Smooth muscle cell (in vitro differentiated cells): ENCODE measurements around the gene TRIP12. TPM values are rescaled to one million over a fixed set of nuclear protein-coding genes. Genes with fewer than 3 reads are reported as not detected.

Experiments
- DNase-seq: peaks from one replicate; lab custom pipeline; 2025; ENCODE audit not compliant: unreplicated experiment; lab: John Stamatoyannopoulos, UW
- H2AFZ ChIP-seq: fragments of 200-600 bp; sonication (generic); 2 replicates; pipeline ENCODE4 v1.6.0; 2016; ENCODE audit warnings: antibody characterized with exemption, low read depth, mild to moderate bottlenecking
- H3F3A ChIP-seq: fragments of 200-600 bp; sonication (generic); 2 replicates; pipeline ENCODE4 v1.6.0; 2017; ENCODE audit warnings: antibody characterized with exemption, low read depth
- H3K27ac ChIP-seq: fragments of 200-600 bp; sonication (generic); 2 replicates; pipeline ENCODE4 v1.5.1; 2016; ENCODE audit warnings: low read depth, mild to moderate bottlenecking
- H3K27me3 ChIP-seq: fragments of 200-600 bp; sonication (generic); 2 replicates; pipeline ENCODE4 v1.6.1; 2016; ENCODE audit warnings: low read depth, mild to moderate bottlenecking
- H3K36me3 ChIP-seq: fragments of 200-600 bp; sonication (generic); 2 replicates; pipeline ENCODE4 v1.5.1; 2016; ENCODE audit warnings: low read depth
- H3K4me1 ChIP-seq: fragments of 200-600 bp; sonication (generic); 2 replicates; pipeline ENCODE4 v1.5.1; 2016; ENCODE audit warnings: low read depth
- H3K4me2 ChIP-seq: fragments of 200-600 bp; sonication (generic); 2 replicates; pipeline ENCODE4 v1.6.0; 2016; ENCODE audit warnings: mild to moderate bottlenecking
- H3K4me3 ChIP-seq: fragments of 200-600 bp; sonication (generic); 2 replicates; pipeline ENCODE4 v1.5.1; 2016; ENCODE audit warnings: mild to moderate bottlenecking
- H3K79me2 ChIP-seq: fragments of 200-600 bp; sonication (generic); 2 replicates; pipeline ENCODE4 v1.6.0; 2016; ENCODE audit warnings: low read depth, mild to moderate bottlenecking
- H3K9ac ChIP-seq: fragments of 200-600 bp; sonication (generic); 2 replicates; pipeline ENCODE4 v1.6.0; 2016; ENCODE audit warnings: low read depth
- H3K9me3 ChIP-seq: fragments of 200-600 bp; sonication (generic); replicated peaks from 2 replicates; pipeline ENCODE4 v1.5.1; 2016; ENCODE audit warnings: low read depth
- H4K20me1 ChIP-seq: fragments of 200-600 bp; sonication (generic); 2 replicates; pipeline ENCODE4 v1.6.0; 2016; ENCODE audit warnings: low read depth
- WGBS: methylation state at CpG from one replicate; pipeline ENCODE4 v1.1.7; 2016; ENCODE audit warnings: low lambda C conversion rate; 5-methylcytosine and 5-hydroxymethylcytosine counted together
- polyA plus RNA-seq: library from polyadenylated mRNA; unstranded; fragments of >200 nt; fragmentation: Nextera tagmentation; extraction: Ambion mirVana; gene quantifications from 2 replicates; pipeline ENCODE4 v1.2.1, GENCODE V29; 2016
- total RNA-seq: library from RNA; depleted of rRNA; stranded (reverse); fragments of >200 nt; gene quantifications from 2 replicates; pipeline ENCODE4 v1.2.3, GENCODE V29; 2014
- TF ChIP-seq, protein P1 (sequence below): fragments of 200-600 bp; sonication (generic); IDR thresholded peaks from 2 replicates; pipeline ENCODE4 v1.5.1; 2017; ENCODE audit warnings: borderline replicate concordance, mild to moderate bottlenecking, antibody characterized with exemption; ENCODE audit not compliant: insufficient read depth, poor library complexity, severe bottlenecking

Gene TRIP12
- total and polyA plus RNA-seq, 2 experiments from 2014 or later, result 45.5 to 103 TPM

DNA sequence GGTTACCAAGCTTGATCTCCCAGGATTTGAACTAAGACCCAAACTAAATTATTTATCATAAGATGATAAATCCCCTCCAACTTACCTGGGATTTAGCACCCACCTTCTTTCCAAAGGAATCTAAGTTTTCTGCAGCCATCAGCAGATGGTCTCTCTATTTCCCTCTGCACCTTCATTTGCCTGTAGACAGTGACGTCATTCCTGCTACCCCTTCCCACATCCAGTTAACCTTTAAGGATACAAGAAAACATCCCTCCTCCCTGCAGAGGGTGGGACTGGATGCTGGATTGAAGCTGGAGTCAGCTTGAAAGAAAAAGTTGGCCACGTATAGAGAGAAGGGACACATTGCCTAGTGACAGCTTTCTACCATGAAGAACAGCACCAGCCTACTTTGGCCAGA, 203.8 kb downstream of the TRIP12 start:
- H3K9ac ChIP-seq, result no peak overlapping the region
- no peaks in the 10 kb centered on the region for H3K36me3 ChIP-seq
- H3K9me3 ChIP-seq, result no peaks in the 10 kb centered on the region
- H3K27ac ChIP-seq, result no peak overlapping the region
- no peaks in the 10 kb centered on the region for H3F3A ChIP-seq
- no peaks in the 10 kb centered on the region for H4K20me1 ChIP-seq
- no peak for DNase-seq
- no peak overlapping the region for H3K4me3 ChIP-seq
- TF ChIP-seq, protein P1, sequence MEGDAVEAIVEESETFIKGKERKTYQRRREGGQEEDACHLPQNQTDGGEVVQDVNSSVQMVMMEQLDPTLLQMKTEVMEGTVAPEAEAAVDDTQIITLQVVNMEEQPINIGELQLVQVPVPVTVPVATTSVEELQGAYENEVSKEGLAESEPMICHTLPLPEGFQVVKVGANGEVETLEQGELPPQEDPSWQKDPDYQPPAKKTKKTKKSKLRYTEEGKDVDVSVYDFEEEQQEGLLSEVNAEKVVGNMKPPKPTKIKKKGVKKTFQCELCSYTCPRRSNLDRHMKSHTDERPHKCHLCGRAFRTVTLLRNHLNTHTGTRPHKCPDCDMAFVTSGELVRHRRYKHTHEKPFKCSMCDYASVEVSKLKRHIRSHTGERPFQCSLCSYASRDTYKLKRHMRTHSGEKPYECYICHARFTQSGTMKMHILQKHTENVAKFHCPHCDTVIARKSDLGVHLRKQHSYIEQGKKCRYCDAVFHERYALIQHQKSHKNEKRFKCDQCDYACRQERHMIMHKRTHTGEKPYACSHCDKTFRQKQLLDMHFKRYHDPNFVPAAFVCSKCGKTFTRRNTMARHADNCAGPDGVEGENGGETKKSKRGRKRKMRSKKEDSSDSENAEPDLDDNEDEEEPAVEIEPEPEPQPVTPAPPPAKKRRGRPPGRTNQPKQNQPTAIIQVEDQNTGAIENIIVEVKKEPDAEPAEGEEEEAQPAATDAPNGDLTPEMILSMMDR, result no peak
- H3K4me1 ChIP-seq, result peaks cover 13% of the 10 kb centered on the region
- H3K27me3 ChIP-seq, result peaks cover 57% of the 10 kb centered on the region
- WGBS, result 63% methylated on average over 2 of the region's 2 CpGs
- H2AFZ ChIP-seq, result no peak overlapping the region
- H3K4me2 ChIP-seq, result no peak overlapping the region
- no peaks in the 10 kb centered on the region for H3K79me2 ChIP-seq

DNA sequence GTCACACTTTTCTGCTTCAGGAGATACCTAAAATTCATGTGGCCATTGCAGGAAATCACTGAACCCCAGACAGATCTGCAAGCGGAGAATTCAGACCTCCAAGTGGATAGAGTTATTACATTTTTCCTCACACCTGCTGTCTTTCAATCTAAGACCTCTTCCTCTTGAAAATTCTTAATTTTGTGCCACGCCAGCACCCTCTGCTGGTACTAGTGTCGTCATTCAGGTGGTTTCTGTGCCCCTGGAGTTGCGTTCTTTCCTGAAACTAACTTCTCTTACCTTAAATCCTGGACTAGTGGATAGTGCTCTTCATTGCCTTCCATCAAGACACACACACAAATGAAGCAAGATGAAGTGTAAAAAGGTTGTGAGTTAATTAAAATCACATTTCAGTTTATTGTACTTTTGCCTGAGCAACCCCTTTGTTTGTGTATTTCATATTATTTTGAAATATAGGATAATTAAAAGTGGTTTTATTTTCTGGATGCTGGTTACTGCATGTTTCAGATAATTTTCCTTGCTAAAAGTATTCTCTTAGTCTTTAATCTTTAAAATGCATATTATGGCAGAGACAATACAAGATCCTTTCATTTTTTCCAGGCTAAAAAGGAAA, 205.8 kb downstream of the TRIP12 start:
- Histone ChIP-seq H2AFZ (no peak overlapping the region), H3K9ac (no peak overlapping the region), H3K9me3 (no peaks in the 10 kb centered on the region), H3K79me2 (no peaks in the 10 kb centered on the region), H3K36me3 (no peaks in the 10 kb centered on the region), H3K4me3 (no peak overlapping the region), H4K20me1 (no peaks in the 10 kb centered on the region), H3K27me3 (peaks cover 78% of the 10 kb centered on the region), H3K4me1 (peaks cover 14% of the 10 kb centered on the region), H3K27ac (no peak overlapping the region), H3K4me2 (no peak overlapping the region), H3F3A (no peaks in the 10 kb centered on the region)
- TF ChIP-seq, protein P1, result peak; percentile 36
- WGBS, result 14% methylated on average over 4 of the region's 4 CpGs
- no peak for DNase-seq

DNA sequence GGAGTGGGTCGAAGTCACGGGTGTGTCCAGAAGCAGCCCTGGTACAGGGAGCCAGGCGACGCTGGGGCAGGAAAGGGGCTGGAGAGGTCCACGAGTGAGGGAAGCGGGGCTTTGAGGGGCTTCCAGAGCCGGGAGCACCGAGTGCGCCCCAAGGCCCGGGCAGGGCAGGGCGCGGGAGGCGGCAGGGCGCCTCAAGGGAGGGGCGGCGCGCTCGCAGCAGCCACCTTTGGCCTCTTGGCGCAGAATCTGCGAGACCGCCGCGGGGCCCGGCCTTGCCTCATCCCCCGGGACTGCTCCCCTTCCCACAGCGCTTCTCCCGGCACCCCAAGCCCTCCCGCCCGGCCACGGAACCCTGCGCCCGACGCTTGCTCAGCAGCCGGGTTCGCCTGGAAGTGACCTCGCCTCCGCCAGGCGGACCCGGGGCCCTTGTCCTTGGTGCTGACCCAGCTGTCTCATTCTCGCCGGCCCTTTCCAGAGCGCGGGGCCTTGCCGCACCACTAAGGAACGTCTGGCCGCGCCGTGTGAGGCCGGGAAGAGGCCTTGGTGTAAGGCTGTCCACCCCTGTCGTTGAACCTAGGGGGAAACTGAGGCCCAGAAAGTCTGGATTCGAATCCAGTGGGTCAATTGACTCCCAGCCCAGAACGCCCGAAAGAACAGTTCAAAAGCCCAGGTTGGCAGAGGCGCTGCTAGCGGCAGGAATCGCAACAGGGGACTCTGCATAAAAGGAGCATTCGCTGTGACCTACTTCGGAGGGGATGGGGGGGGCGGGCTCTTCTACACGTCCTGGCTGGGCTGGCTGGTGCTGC, 206.9 kb downstream of the TRIP12 start:
- Histone ChIP-seq H3K9me3 (no peaks in the 10 kb centered on the region), H3K9ac (no peak overlapping the region), H2AFZ (no peak overlapping the region), H3F3A (no peaks in the 10 kb centered on the region), H3K4me1 (peaks cover 14% of the 10 kb centered on the region), H3K27me3 (peaks cover 89% of the 10 kb centered on the region), H3K27ac (no peak overlapping the region), H3K4me2 (peak overlapping the region; percentile 92), H3K79me2 (no peaks in the 10 kb centered on the region), H3K4me3 (peak overlapping the region; percentile 50), H3K36me3 (no peaks in the 10 kb centered on the region), H4K20me1 (no peaks in the 10 kb centered on the region)
- WGBS, result 2% methylated on average over 33 of the region's 60 CpGs
- peak; percentile 33 for DNase-seq
- TF ChIP-seq, protein P1, result peak; percentile 3
